Neural cell (in vitro differentiated cells): Measurements from ENCODE around the gene DNAH3.

ENCODE experiments used
- CTCF ChIP-seq: fragments of 450-650 bp; IDR thresholded peaks from 2 replicates; pipeline ENCODE4 v1.5.1; 2014; ENCODE audit warnings: antibody characterized with exemption, mild to moderate bottlenecking, moderate library complexity; ENCODE audit not compliant: poor library complexity, severe bottlenecking
- POLR2AphosphoS5 ChIP-seq: IDR thresholded peaks from 2 replicates; pipeline ENCODE4 v1.6.1; 2012

GRCh38 chr16:21164521-21165168 lies 14.0 kb upstream of the DNAH3 start:
- TF ChIP-seq CTCF (no peak), POLR2AphosphoS5 (no peak)
